ENCODE results near the gene FBXW8. TPM values are rescaled to one million over a fixed set of nuclear protein-coding genes. Genes with fewer than 3 reads are reported as not detected.

The FBXW8 gene
- total and polyA plus RNA-seq, 5 donors from 2014 or later, result 3.6 to 10.4 (median 6.6) TPM

DNA sequence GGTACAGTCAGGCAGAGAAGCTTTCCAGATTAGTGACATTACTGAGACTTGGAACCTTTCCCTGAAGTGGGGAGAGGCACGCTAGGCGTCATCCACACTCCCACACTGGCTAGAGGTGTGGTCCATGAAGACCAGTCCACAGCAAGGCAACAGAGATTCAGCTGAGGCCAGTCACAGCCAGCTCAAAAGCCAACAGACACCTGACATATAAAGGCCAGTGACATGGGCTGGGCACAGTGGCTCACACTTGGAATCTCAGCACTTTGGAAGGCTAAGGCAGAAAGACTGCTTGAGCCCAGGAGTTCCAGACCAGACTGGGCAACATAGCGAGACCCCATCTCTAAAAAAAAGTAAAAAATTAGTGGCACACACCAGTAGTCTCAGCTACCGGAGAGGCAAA lies 40.4 kb upstream of the FBXW8 start:
- H3K36me3 ChIP-seq (ENCODE audit: control insufficient read depth, insufficient read depth, low read length), result no peaks in the 10 kb centered on the region
- DNase-seq, result no peak
- peaks cover 2 to 6% of the 10 kb centered on the region in 2 experiments for H3K9me3 ChIP-seq (ENCODE audit: control insufficient read depth in 2 of 2, low read length in 2 of 2)
- no peak overlapping the region for H3K4me3 ChIP-seq (ENCODE audit: low read depth, low read length)
- peaks cover 12% of the 10 kb centered on the region for H3K27me3 ChIP-seq (ENCODE audit: control insufficient read depth, insufficient read depth, low read length)
- H3K4me1 ChIP-seq (ENCODE audit: control insufficient read depth, insufficient read depth, low read length, poor library complexity, severe bottlenecking), result no peaks in the 10 kb centered on the region
- Mint-ChIP-seq H3K9me3 (peaks cover 0 to 7% (median 2%) of the 10 kb centered on the region in 7 donors), H3K27me3 (peaks cover 37% of the 10 kb centered on the region), H3K4me1 (peaks cover 0 to 4% (median 0%) of the 10 kb centered on the region in 4 donors), H3K36me3 (no peaks in the 10 kb centered on the region), H3K4me3 (no peak overlapping the region), H3K27ac (no peak overlapping the region)
- no peak for ATAC-seq (ENCODE audit: low read depth in 2 of 2)
- no peak overlapping the region for H3K27ac ChIP-seq (ENCODE audit: insufficient read depth, low read length, poor library complexity, severe bottlenecking)

DNA sequence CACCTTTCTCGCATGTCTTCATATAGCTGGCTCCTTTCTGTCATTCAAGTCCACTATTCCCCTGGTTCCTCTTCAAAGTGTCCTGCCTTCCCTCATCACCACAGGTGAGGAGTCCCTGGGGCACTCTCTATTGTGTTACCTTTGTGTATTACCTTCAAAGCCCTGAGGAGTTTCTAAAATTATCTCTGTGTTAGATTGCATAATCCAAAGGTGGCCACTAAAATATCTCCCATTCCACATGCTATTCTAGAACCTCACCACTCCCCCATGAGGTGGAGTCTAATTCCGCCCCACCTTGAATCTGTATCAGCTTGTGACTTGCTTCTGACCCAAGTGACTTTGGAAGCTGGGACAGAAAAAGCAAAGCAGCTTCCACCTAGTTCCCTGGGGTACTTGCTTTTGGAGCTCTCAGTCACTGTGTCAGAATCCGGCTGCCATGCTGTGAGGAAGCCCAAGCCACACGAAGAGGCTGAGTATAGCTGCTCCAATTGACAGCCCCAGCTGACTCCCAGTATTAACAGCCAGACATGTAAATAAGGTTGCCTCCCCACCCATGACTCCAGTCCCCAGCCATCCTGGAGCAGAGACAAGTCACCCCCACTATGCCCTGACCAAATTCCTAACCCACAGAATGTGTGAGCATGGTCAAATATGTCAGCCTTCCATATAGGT lies 36.3 kb upstream of the FBXW8 start:
- no peak overlapping the region for H3K27ac Mint-ChIP-seq
- peaks cover 0 to 9% (median 3%) of the 10 kb centered on the region in 7 donors for H3K9me3 Mint-ChIP-seq
- peaks cover 60% of the 10 kb centered on the region for H3K27me3 Mint-ChIP-seq
- Histone ChIP-seq H3K9me3 (ENCODE audit: control insufficient read depth in 2 of 2, low read length in 2 of 2) (peaks cover 2 to 6% of the 10 kb centered on the region in 2 experiments), H3K4me3 (ENCODE audit: low read depth, low read length) (no peak overlapping the region), H3K4me1 (ENCODE audit: control insufficient read depth, insufficient read depth, low read length, poor library complexity, severe bottlenecking) (peaks cover 14% of the 10 kb centered on the region), H3K36me3 (ENCODE audit: control insufficient read depth, insufficient read depth, low read length) (no peaks in the 10 kb centered on the region), H3K27me3 (ENCODE audit: control insufficient read depth, insufficient read depth, low read length) (peaks cover 19% of the 10 kb centered on the region), H3K27ac (ENCODE audit: insufficient read depth, low read length, poor library complexity, severe bottlenecking) (no peak overlapping the region)
- no peak overlapping the region for H3K4me3 Mint-ChIP-seq
- no peaks in the 10 kb centered on the region for H3K36me3 Mint-ChIP-seq
- H3K4me1 Mint-ChIP-seq, result peaks cover 0 to 17% (median 7%) of the 10 kb centered on the region in 4 donors
- DNase-seq (no peak), ATAC-seq (ENCODE audit: low read depth in 2 of 2) (no peak)

DNA sequence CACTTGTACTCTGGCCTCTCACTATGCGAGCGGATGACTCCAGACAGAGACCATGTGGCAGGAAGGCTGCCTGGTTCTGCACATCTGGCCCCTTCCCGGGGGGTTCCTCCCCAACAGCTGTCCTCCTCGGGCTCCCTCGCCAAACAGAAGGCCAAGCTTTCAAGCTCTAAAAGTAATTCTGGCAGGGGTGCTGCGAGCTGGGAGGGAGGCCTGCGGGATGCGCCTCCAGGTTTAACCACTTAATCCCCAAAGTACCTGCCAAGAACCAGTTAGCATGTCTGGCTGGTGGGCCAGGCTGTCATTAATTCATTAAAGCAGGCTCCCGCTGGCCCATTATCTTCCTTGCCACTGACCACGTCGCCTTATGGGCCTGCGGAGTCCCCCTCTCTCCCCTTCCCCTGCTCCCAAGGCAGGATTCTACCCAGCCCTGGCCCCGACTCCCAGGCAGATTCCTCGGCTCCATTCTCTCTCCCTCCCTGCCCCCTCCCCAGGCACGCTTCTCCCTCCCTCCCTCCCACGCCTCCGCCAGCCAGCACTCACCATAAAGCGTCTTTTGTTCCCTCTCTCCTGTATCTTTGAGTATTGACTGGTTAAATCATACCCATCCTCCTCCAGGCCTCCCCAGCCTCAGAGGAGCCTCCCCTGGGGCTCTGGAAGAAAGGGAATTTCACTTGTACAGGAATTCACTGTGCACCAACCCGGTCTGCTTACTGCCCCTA lies 34.4 kb upstream of the FBXW8 start:
- H3K4me3 ChIP-seq (ENCODE audit: low read depth, low read length), result no peak overlapping the region
- H3K36me3 ChIP-seq (ENCODE audit: control insufficient read depth, insufficient read depth, low read length), result no peaks in the 10 kb centered on the region
- no peak for DNase-seq
- Mint-ChIP-seq H3K9me3 (peaks cover 0 to 9% (median 3%) of the 10 kb centered on the region in 7 donors), H3K27me3 (peaks cover 68% of the 10 kb centered on the region), H3K36me3 (no peaks in the 10 kb centered on the region), H3K4me3 (no peak overlapping the region), H3K4me1 (peaks cover 0 to 29% (median 17%) of the 10 kb centered on the region in 4 donors), H3K27ac (no peak overlapping the region)
- H3K9me3 ChIP-seq (ENCODE audit: control insufficient read depth in 2 of 2, low read length in 2 of 2), result peaks cover 2 to 6% of the 10 kb centered on the region in 2 experiments
- H3K4me1 ChIP-seq (ENCODE audit: control insufficient read depth, insufficient read depth, low read length, poor library complexity, severe bottlenecking), result peaks cover 28% of the 10 kb centered on the region
- ATAC-seq (ENCODE audit: low read depth in 2 of 2), result no peak
- peaks cover 18% of the 10 kb centered on the region for H3K27me3 ChIP-seq (ENCODE audit: control insufficient read depth, insufficient read depth, low read length)
- H3K27ac ChIP-seq (ENCODE audit: insufficient read depth, low read length, poor library complexity, severe bottlenecking), result no peak overlapping the region

DNA sequence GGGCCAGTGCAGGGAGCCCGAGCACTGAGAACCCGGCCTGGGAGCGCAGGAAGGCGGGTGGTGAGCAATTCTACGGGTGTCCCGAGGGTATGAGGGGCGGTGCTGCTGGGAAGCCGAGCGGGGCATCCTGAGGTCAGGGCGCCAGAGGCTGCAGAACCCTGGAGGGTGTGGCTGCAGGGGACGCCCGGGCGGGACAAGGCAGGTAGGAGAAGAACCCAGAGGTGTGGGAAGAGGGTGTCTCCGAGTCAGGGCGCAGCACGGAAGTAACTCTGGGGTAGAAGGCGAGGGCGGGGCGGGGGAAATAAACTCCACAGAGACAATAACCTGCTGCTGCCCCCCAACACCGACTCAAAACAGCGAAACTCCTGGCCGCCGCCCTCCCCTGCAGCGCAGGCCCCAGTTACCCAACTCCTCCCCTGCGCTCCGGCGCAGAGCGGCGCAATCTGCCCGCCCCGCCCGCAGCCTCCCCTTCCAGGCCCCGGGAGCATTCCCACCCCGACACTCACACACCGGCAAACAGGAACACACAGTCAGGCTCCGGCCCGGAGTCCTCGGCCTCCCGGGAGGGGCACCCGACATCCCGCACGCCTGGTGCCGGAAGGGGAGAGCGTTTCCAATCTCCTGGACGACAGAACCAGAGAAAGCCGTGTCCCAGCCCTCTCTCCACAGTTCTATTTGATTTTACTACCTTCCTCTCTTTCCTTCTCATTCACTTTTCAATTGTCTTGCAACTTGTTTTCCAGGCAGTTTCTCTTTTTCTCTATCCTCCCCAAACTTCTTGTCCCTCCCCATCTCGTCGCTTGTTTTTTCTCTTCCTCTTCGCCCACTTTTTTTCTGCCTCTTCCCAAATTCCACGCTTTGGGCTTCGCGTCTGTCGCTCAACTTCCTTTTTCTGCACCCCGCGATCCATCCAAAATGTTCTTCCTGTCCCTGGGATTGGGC lies 31.9 kb upstream of the FBXW8 start:
- Mint-ChIP-seq H3K36me3 (no peaks in the 10 kb centered on the region), H3K27ac (peak overlapping the region in 1 of 3 donors; percentile 76), H3K9me3 (peaks cover 0 to 9% (median 2%) of the 10 kb centered on the region in 7 donors), H3K4me1 (peaks cover 0 to 37% (median 21%) of the 10 kb centered on the region in 4 donors), H3K27me3 (peaks cover 81% of the 10 kb centered on the region), H3K4me3 (peak overlapping the region; percentile 68 to 84 (median 82))
- Histone ChIP-seq H3K9me3 (ENCODE audit: control insufficient read depth in 2 of 2, low read length in 2 of 2) (peaks cover 2 to 6% of the 10 kb centered on the region in 2 experiments), H3K4me1 (ENCODE audit: control insufficient read depth, insufficient read depth, low read length, poor library complexity, severe bottlenecking) (peaks cover 35% of the 10 kb centered on the region), H3K36me3 (ENCODE audit: control insufficient read depth, insufficient read depth, low read length) (no peaks in the 10 kb centered on the region), H3K27ac (ENCODE audit: insufficient read depth, low read length, poor library complexity, severe bottlenecking) (no peak overlapping the region), H3K4me3 (ENCODE audit: low read depth, low read length) (peak overlapping the region; percentile 55), H3K27me3 (ENCODE audit: control insufficient read depth, insufficient read depth, low read length) (peaks cover 28% of the 10 kb centered on the region)
- ATAC-seq (ENCODE audit: low read depth in 2 of 2) (no peak), DNase-seq (peak in 1 of 3 donors; percentile 16)

DNA sequence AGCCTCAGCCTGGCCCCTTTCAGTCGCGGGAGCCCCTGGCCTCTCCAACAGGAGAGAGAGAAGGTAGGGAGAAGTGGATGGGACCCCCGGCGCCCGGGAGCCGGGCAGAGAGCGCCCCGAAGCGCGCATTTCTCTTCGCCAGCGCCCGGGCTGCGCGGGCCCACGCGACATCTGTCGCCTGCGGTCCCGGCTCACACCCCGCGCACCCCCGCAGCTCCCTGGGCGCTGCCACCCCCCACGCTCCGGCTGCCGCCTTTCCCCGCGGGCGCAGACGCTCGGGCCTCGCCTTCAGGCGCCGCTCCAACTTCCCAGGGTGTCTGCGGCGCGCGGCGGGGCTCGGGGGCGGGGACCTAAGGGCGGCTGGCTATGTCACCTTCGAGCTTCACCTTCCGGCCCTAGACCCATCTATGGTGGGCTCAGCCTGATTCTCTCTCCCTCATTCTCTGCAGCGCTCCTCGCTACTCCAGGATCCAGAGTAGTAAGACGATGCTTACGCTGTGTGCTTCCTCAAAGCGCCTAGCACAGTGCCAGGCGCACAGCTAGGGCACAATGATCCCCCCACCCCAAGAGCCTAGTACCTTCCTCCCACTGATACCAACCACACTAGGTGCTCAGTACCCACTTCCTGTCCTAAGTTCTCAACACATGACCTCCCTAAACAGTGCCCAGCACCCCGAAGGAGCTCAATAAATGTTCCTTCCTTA lies 31.1 kb upstream of the FBXW8 start:
- H3K4me3 Mint-ChIP-seq, result peak overlapping the region; percentile 49 to 84 (median 82)
- H3K27ac Mint-ChIP-seq, result no peak overlapping the region
- peak in 1 of 3 donors; percentile 24 for DNase-seq
- H3K9me3 ChIP-seq (ENCODE audit: control insufficient read depth in 2 of 2, low read length in 2 of 2), result peaks cover 0 to 2% of the 10 kb centered on the region in 2 experiments
- H3K36me3 ChIP-seq (ENCODE audit: control insufficient read depth, insufficient read depth, low read length), result no peaks in the 10 kb centered on the region
- peaks cover 81% of the 10 kb centered on the region for H3K27me3 Mint-ChIP-seq
- H3K4me1 Mint-ChIP-seq, result peaks cover 0 to 37% (median 21%) of the 10 kb centered on the region in 4 donors
- no peak overlapping the region for H3K4me3 ChIP-seq (ENCODE audit: low read depth, low read length)
- no peak overlapping the region for H3K27ac ChIP-seq (ENCODE audit: insufficient read depth, low read length, poor library complexity, severe bottlenecking)
- peaks cover 0 to 4% (median 2%) of the 10 kb centered on the region in 7 donors for H3K9me3 Mint-ChIP-seq
- no peaks in the 10 kb centered on the region for H3K36me3 Mint-ChIP-seq
- peaks cover 28% of the 10 kb centered on the region for H3K27me3 ChIP-seq (ENCODE audit: control insufficient read depth, insufficient read depth, low read length)
- peaks cover 35% of the 10 kb centered on the region for H3K4me1 ChIP-seq (ENCODE audit: control insufficient read depth, insufficient read depth, low read length, poor library complexity, severe bottlenecking)
- no peak for ATAC-seq (ENCODE audit: low read depth in 2 of 2)

DNA sequence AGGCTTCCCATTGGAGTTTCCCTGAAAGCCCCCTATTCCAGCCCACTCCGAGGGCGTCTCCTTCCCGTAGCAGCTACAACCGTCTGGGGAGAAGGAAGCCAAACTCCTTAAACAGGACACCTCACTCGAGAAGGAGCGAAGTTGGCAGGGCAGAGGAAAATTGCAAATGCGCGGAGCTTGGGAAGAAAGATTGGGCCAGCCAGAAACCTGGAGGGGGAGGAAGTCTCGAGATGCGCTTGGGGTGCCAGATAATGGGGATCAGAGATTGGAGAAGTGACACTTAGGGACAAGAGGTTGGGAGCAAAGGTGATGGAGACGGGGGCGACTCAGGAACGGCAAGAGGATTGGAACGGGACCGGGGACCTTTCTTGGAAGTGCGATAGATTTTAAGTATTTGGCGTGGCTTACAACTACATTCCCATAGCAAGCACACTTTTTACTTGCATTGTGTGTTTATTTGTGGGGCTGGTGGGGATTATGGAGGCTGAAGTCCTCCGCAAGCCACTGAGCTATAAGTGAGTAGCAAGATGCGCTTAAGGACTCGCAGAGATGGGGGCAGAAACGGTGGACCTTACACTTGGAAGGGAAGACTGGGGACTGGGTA lies 30.4 kb upstream of the FBXW8 start:
- ATAC-seq (ENCODE audit: low read depth in 2 of 2), result no peak

More for the DNA sequence above, 30.4 kb upstream of the FBXW8 start:
- Histone ChIP-seq H3K27me3 (ENCODE audit: control insufficient read depth, insufficient read depth, low read length) (peaks cover 25% of the 10 kb centered on the region), H3K36me3 (ENCODE audit: control insufficient read depth, insufficient read depth, low read length) (no peaks in the 10 kb centered on the region), H3K27ac (ENCODE audit: insufficient read depth, low read length, poor library complexity, severe bottlenecking) (no peak overlapping the region), H3K4me3 (ENCODE audit: low read depth, low read length) (no peak overlapping the region), H3K9me3 (ENCODE audit: control insufficient read depth in 2 of 2, low read length in 2 of 2) (no peaks in the 10 kb centered on the region), H3K4me1 (ENCODE audit: control insufficient read depth, insufficient read depth, low read length, poor library complexity, severe bottlenecking) (peaks cover 35% of the 10 kb centered on the region)
- Mint-ChIP-seq H3K4me1 (peaks cover 0 to 37% (median 21%) of the 10 kb centered on the region in 4 donors), H3K27me3 (peaks cover 82% of the 10 kb centered on the region), H3K36me3 (no peaks in the 10 kb centered on the region), H3K27ac (peak overlapping the region in 1 of 3 donors; percentile 12), H3K4me3 (peak overlapping the region; percentile 28 to 83 (median 63)), H3K9me3 (peaks cover 0 to 2% (median 0%) of the 10 kb centered on the region in 7 donors)
- no peak for DNase-seq
